Testis (tissue), 3 donors: ENCODE data around the gene TNFSF11. TPM values are rescaled to one million over a fixed set of nuclear protein-coding genes. Genes with fewer than 3 reads are reported as not detected.

Source experiments
- DNase-seq: peaks from one replicate; pipeline ENCODE4 v3.0.0-alpha.2; 2019
- H3K27ac ChIP-seq, 2 donors: fragments of 200-600 bp; sonication (generic); one replicate each; pipeline ENCODE4 v1.5.1; 2019
- H3K27me3 ChIP-seq: fragments of 200-600 bp; sonication (generic); one replicate; pipeline ENCODE4 v1.5.1; 2019
- H3K36me3 ChIP-seq: fragments of 200-600 bp; sonication (generic); one replicate; pipeline ENCODE4 v1.5.1; 2017; ENCODE audit warnings: low read depth; ENCODE audit errors: missing control alignments
- H3K4me1 ChIP-seq: fragments of 200-600 bp; sonication (generic); one replicate; pipeline ENCODE4 v1.5.1; 2019
- H3K4me3 ChIP-seq, 2 donors: fragments of 200-600 bp; sonication (generic); one replicate each; pipeline ENCODE4 v1.5.1; 2017 to 2019
- H3K9me3 ChIP-seq: fragments of 200-600 bp; sonication (generic); one replicate; pipeline ENCODE4 v1.5.1; 2017
- CTCF ChIP-seq, 3 experiments: fragments of 450-650 bp in 2 of 3; fragments of 200-600 bp in 1 of 3; sonication (generic) in 1 of 3; IDR thresholded peaks; one replicate each; pipeline ENCODE4 v1.5.1; 2016 to 2019; ENCODE audit warnings: antibody characterized with exemption in 3 of 3, mild to moderate bottlenecking in 2 of 3, moderate library complexity in 1 of 3
- POLR2A ChIP-seq: fragments of 450-650 bp; IDR thresholded peaks from one replicate; pipeline ENCODE4 v1.6.1; 2017; ENCODE audit warnings: antibody characterized with exemption, mild to moderate bottlenecking, moderate library complexity
- WGBS, 2 donors: methylation state at CpG; one replicate each; pipeline ENCODE4 v1.1.5; 2018; 5-methylcytosine and 5-hydroxymethylcytosine counted together
- intact Hi-C: fragments of 100-400 bp; cut with DNase I; formaldehyde crosslinking; loops from one replicate; pipeline ENCODE4 v1.15.1; 2023; ENCODE audit warnings: low total_unique reads
- polyA plus RNA-seq: library from polyadenylated mRNA; stranded (reverse); fragments of 350-450 nt; fragmentation: Illumina TruSeq; extraction: RNeasy Lipid Tissue Mini Kit (QIAGEN cat#74804); gene quantifications from one replicate; pipeline ENCODE4 v1.2.3, GENCODE V29; 2014; ENCODE audit warnings: low read depth, low replicate concordance; ENCODE audit not compliant: insufficient read depth
- total RNA-seq, 2 donors: library from RNA; depleted of rRNA; stranded (reverse); fragments of >200 nt; gene quantifications; one replicate each; pipeline ENCODE4 v1.2.3, GENCODE V29; 2016

Gene TNFSF11
- total and polyA plus RNA-seq, 3 donors from 2014 or later, result 0.93 to 2.0 (median 1.8) TPM

GRCh38 chr13:42577538-42577937, 3.6 kb downstream of the TNFSF11 start:
- 69 to 72% methylated on average over 4 of the region's 4 CpGs for WGBS, 2 donors
- peaks cover 4% of the 10 kb centered on the region for H3K4me1 ChIP-seq
- no peak overlapping the region for H3K4me3 ChIP-seq
- intact Hi-C loops, result no loop called here
- H3K27me3 ChIP-seq, result no peaks in the 10 kb centered on the region
- no peak for TF ChIP-seq CTCF (IDR thresholded peaks at IDR 0.05)
- TF ChIP-seq POLR2A, result no peak
- no peaks in the 10 kb centered on the region for H3K9me3 ChIP-seq
- H3K36me3 ChIP-seq, result no peaks in the 10 kb centered on the region
- H3K27ac ChIP-seq, result no peak overlapping the region
- no peak for DNase-seq

- Histone ChIP-seq H3K27ac (no peak overlapping the region), H3K4me3 (no peak overlapping the region), H3K9me3 (no peaks in the 10 kb centered on the region), H3K27me3 (no peaks in the 10 kb centered on the region), H3K36me3 (no peaks in the 10 kb centered on the region), H3K4me1 (no peaks in the 10 kb centered on the region)
- intact Hi-C loops, result no loop called here
- DNase-seq, result no peak
- TF ChIP-seq CTCF (IDR thresholded peaks at IDR 0.05), result no peak
- no peak for TF ChIP-seq POLR2A
- 77 to 80% methylated on average over 6 of the region's 6 CpGs for WGBS, 2 donors
Measured at GRCh38 chr13:42580644-42581043, 6.7 kb downstream of the TNFSF11 start.

- Histone ChIP-seq H3K27me3 (no peaks in the 10 kb centered on the region), H3K27ac (no peak overlapping the region), H3K4me1 (no peaks in the 10 kb centered on the region), H3K9me3 (no peaks in the 10 kb centered on the region), H3K36me3 (no peaks in the 10 kb centered on the region), H3K4me3 (no peak overlapping the region)
- TF ChIP-seq POLR2A, result no peak
- TF ChIP-seq CTCF (IDR thresholded peaks at IDR 0.05), result no peak
- DNase-seq, result no peak
- intact Hi-C loops, result no loop called here
- 86 to 92% methylated on average over 4 of the region's 4 CpGs for WGBS, 2 donors
Measured at GRCh38 chr13:42581427-42581826, 7.5 kb downstream of the TNFSF11 start.

- Histone ChIP-seq H3K9me3 (no peaks in the 10 kb centered on the region), H3K4me1 (no peaks in the 10 kb centered on the region), H3K36me3 (no peaks in the 10 kb centered on the region), H3K4me3 (no peak overlapping the region), H3K27me3 (no peaks in the 10 kb centered on the region), H3K27ac (no peak overlapping the region)
- intact Hi-C loops, result no loop called here
- 71 to 87% methylated on average over 4 of the region's 4 CpGs for WGBS, 2 donors
- DNase-seq, result no peak
- TF ChIP-seq CTCF (IDR thresholded peaks at IDR 0.05) (no peak), POLR2A (no peak)
Measured at GRCh38 chr13:42591602-42592001, 17.6 kb downstream of the TNFSF11 start.
